Kidney (tissue), 11 donors: ENCODE results near the gene POLR2J2. TPM values are rescaled to one million over a fixed set of nuclear protein-coding genes. Genes with fewer than 3 reads are reported as not detected.
A peak's percentile ranks its signal among the peaks of the same experiment; 100 is the strongest.
"Not testable (repeated sequence)": the region's sequence is repeated elsewhere in the genome, so short reads cannot be mapped to it uniquely, and the experiment has no call there.

Experiments used
- DNase-seq, 5 donors: peaks; one replicate each; pipeline ENCODE4 v3.0.0-alpha.2; 2013 to 2020
- FAIRE-seq: peaks from 2 replicates; lab custom pipeline; 2012; peaks lifted over from hg19 to GRCh38; lab: Jason Lieb, UNC
- H3K27ac ChIP-seq, 2 donors: one replicate each; pipeline ENCODE4 v1.7.0; 2013; ENCODE audit warnings: low read depth in 2 of 2, low read length in 2 of 2, inconsistent platforms in 1 of 2
- H3K27me3 ChIP-seq: one replicate; pipeline ENCODE4 v1.7.1; 2013; ENCODE audit warnings: low read length, inconsistent platforms; ENCODE audit not compliant: control insufficient read depth, insufficient read depth
- H3K36me3 ChIP-seq, 3 donors: one replicate each; pipeline versions ENCODE4 v1.7.0 to v1.7.1; 2013; ENCODE audit warnings: low read length in 3 of 3, control low read depth in 1 of 3, inconsistent platforms in 1 of 3; ENCODE audit not compliant: insufficient read depth in 3 of 3, control insufficient read depth in 2 of 3
- H3K4me1 ChIP-seq, 3 donors: one replicate each; pipeline versions ENCODE4 v1.7.0 to v1.7.1; 2013; ENCODE audit warnings: low read length in 3 of 3, inconsistent platforms in 1 of 3, low read depth in 1 of 3; ENCODE audit not compliant: control insufficient read depth in 2 of 3, insufficient read depth in 2 of 3
- H3K4me3 ChIP-seq, 3 donors: one replicate each; pipeline versions ENCODE4 v1.7.0 to v1.8.1; 2013; ENCODE audit warnings: low read length in 3 of 3, control low read depth in 1 of 3, inconsistent platforms in 1 of 3
- H3K9ac ChIP-seq, 3 donors: one replicate each; pipeline versions ENCODE4 v1.7.0 to v1.7.1; 2013; ENCODE audit warnings: low read length in 3 of 3, control low read depth in 1 of 3, inconsistent platforms in 1 of 3
- H3K9me3 ChIP-seq, 3 donors: one replicate each; pipeline versions ENCODE4 v1.7.0 to v1.7.1; 2013; ENCODE audit warnings: low read length in 3 of 3, control low read depth in 1 of 3, inconsistent platforms in 1 of 3; ENCODE audit not compliant: control insufficient read depth in 2 of 3, insufficient read depth in 1 of 3
- intact Hi-C: fragments of 100-400 bp; cut with DNase I; formaldehyde crosslinking; loops from one replicate; pipeline ENCODE4 v1.11.1; 2022
- polyA plus RNA-seq: library from polyadenylated mRNA; stranded (reverse); fragments of 350-450 nt; fragmentation: Illumina TruSeq; extraction: RNeasy Lipid Tissue Mini Kit (QIAGEN cat#74804); gene quantifications from one replicate; pipeline ENCODE4 v1.2.3, GENCODE V29; 2014; ENCODE audit warnings: low read depth, low replicate concordance; ENCODE audit not compliant: insufficient read depth
- total RNA-seq: library from RNA; stranded (reverse); fragmentation: NEBNext Ultra II Directional; extraction: Animal tissue kit (Norgen Biotek cat#: 25700); gene quantifications from one replicate; pipeline ENCODE4 v1.2.1, GENCODE V29; 2021
- donor health status: control.
- donor health status: control.
- donor health status: DM: yes; HTN: yes; CAD: no.
- donor health status: Normal renal cell carcinoma (clear cell type).

Gene POLR2J2
- total and polyA plus RNA-seq, 2 donors from 2014 or later: 0.62 to 10.5 TPM

GRCh38 chr7:102664765-102665164 is 6.7 kb downstream of the POLR2J2 start:
- H3K9me3 ChIP-seq, H3K27me3 ChIP-seq, intact Hi-C loops, H3K27ac ChIP-seq, H3K4me1 ChIP-seq, DNase-seq, H3K9ac ChIP-seq, H3K4me3 ChIP-seq, FAIRE-seq, H3K36me3 ChIP-seq: not testable (repeated sequence)

GRCh38 chr7:102649924-102650323 is 21.5 kb downstream of the POLR2J2 start, which contains the start of gene SPDYE2B:
Gene SPDYE2B, plus strand, starts transcription at chr7:102650319. Its CDS starts 2,030 bp downstream, at chr7:102652349.
- FAIRE-seq, H3K9me3 ChIP-seq, intact Hi-C loops: not testable (repeated sequence)

DNA sequence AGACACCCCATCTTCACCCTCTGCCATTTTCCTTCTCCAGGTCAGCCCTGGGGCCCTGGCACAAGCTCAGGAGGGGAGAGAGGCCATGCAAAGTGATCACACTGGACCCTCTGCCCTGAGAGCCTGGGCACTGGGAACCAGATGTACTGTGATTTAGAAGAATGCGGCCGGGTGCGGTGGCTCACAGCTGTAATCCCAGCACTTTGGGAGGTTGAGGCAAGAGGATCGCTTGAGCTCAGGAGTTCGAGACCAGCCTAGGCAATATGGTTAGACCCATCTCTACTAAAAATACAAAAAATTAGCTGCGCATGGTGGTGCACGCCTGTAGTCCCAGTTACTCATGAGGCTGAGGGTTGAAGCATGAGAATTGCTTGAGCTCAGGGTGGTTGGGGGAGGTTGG is 23.6 kb downstream of the POLR2J2 start:
- FAIRE-seq, H3K9me3 ChIP-seq, H3K36me3 ChIP-seq, DNase-seq, H3K4me1 ChIP-seq, H3K4me3 ChIP-seq, intact Hi-C loops, H3K27ac ChIP-seq, H3K9ac ChIP-seq, H3K27me3 ChIP-seq: not testable (repeated sequence)

More at GRCh38 chr7:102649924-102650323, 21.5 kb downstream of the POLR2J2 start, which contains the start of gene SPDYE2B:
- H3K4me3 ChIP-seq, H3K27ac ChIP-seq, H3K27me3 ChIP-seq, H3K4me1 ChIP-seq, H3K36me3 ChIP-seq, DNase-seq, H3K9ac ChIP-seq: not testable (repeated sequence)

DNA sequence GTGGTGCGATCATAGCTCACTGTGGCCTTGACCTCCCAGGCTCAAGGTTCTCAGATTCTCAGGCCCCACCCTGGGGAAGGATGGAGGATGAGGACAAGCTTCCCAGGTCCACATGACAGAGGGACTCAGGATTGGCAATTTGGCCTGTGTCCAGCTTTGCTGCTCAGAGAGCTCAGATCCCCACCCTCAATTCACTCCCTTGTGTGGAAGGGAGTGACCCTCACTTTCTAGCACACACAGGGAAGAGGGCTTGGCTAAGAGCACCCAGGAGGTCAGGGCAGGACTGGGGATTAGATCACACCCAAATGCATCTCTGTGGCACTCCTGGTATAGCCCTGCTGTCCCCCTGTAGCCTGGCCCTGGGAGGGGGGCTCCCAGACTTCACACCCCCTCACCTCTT is 28.1 kb downstream of the POLR2J2 start:
- FAIRE-seq, intact Hi-C loops: not testable (repeated sequence)

GRCh38 chr7:102642691-102643090 is 28.8 kb downstream of the POLR2J2 start, which contains the start of gene UPK3BL1:
Gene UPK3BL1, minus strand, starts transcription at chr7:102642791. Its CDS starts 50 bp downstream, at chr7:102642741.
- FAIRE-seq, H3K36me3 ChIP-seq, H3K27me3 ChIP-seq, H3K27ac ChIP-seq, H3K4me1 ChIP-seq, H3K4me3 ChIP-seq, intact Hi-C loops, H3K9ac ChIP-seq, H3K9me3 ChIP-seq, DNase-seq: not testable (repeated sequence)

More for the DNA sequence above, 28.1 kb downstream of the POLR2J2 start:
- not testable (repeated sequence) for H3K27me3 ChIP-seq, H3K4me1 ChIP-seq, H3K9me3 ChIP-seq, H3K9ac ChIP-seq, H3K36me3 ChIP-seq, H3K27ac ChIP-seq, H3K4me3 ChIP-seq, DNase-seq

GRCh38 chr7:102638848-102639247 is 32.6 kb downstream of the POLR2J2 start:
- intact Hi-C loops, H3K9me3 ChIP-seq, H3K4me3 ChIP-seq, H3K36me3 ChIP-seq, H3K9ac ChIP-seq, H3K27me3 ChIP-seq, FAIRE-seq, H3K27ac ChIP-seq, H3K4me1 ChIP-seq: not testable (repeated sequence)
- peak in 3 of 5 donors; percentile 8 to 67 (median 46) for DNase-seq

GRCh38 chr7:102636956-102637355 is 34.5 kb downstream of the POLR2J2 start:
- DNase-seq, H3K27me3 ChIP-seq, H3K27ac ChIP-seq, H3K9ac ChIP-seq, intact Hi-C loops, H3K36me3 ChIP-seq, H3K9me3 ChIP-seq, FAIRE-seq, H3K4me1 ChIP-seq, H3K4me3 ChIP-seq: not testable (repeated sequence)

DNA sequence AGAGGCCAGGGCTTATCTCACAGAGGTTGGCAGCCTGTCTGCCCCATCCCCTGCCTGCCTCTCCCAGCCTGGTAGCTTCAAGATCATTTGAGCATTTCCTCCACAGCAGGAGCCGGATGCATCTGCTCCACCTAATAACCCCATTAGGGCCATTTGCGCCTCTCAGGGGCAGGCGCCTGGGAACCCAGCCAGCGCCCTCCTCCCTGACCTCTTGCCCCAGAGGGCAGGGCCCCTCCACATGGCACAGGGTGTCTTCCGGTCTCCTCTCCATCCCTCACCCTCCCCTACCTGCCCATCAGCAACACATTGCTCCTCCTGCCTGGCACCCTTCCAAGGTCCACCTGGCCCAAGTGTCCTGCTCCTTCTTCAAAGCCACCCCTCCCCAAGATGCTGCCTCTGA is 36.1 kb downstream of the POLR2J2 start:
- intact Hi-C loops, H3K9me3 ChIP-seq, FAIRE-seq: not testable (repeated sequence)

More for the DNA sequence above, 36.1 kb downstream of the POLR2J2 start:
- H3K4me3 ChIP-seq, DNase-seq, H3K27ac ChIP-seq, H3K36me3 ChIP-seq, H3K27me3 ChIP-seq, H3K9ac ChIP-seq, H3K4me1 ChIP-seq: not testable (repeated sequence)
